ENCODE results near the gene RGMA.
"Not testable (repeated sequence)": the region's sequence is repeated elsewhere in the genome, so short reads cannot be mapped to it uniquely, and the experiment has no call there.

Gene RGMA

GRCh38 chr15:93048426-93048721 is 40.6 kb downstream of the RGMA start:
- no peak for DNase-seq (ENCODE audit: low read depth in 2 of 2)

DNA sequence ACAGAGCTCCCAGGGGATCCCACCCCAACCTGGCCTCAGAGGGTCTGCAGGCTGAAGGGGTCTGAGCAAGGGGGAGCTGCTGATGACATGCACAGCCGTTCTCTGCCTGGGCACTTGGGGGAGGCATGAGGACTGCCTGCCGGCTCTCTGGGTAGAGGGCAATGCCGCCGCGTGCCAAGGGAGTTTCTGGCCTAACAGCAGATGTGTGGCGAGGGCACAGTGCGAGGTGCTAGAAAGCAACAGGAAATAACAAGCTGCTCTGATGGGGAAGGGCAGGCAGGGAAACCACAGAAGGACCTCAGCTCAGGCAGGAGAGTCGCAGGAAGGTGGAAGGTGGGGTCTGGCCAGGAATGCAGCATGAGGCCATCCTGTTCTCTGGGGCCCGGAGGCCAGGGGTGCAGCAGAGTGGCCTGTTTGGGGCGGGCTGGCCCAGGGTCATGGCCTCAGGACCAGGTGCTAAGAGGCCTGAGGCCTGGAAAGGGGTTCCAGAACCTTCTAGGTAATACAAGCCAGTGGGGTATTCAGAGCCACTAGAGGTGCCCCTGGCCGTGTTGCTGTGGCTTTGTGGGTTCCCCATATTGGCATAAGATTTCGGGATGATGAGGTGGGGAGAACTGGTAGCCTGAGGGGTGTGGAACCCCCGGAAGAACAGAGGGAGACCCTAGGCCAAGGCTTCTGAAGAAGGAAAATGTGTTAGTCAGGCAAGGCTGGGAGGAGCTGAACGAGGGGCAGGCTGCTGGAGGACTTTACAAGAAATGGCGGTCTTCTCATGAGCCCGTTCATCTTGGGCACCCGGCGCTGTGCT is 41.2 kb downstream of the RGMA start:
- peak in 1 of 2 donors; percentile 23 for DNase-seq (ENCODE audit: low read depth in 2 of 2)

DNA sequence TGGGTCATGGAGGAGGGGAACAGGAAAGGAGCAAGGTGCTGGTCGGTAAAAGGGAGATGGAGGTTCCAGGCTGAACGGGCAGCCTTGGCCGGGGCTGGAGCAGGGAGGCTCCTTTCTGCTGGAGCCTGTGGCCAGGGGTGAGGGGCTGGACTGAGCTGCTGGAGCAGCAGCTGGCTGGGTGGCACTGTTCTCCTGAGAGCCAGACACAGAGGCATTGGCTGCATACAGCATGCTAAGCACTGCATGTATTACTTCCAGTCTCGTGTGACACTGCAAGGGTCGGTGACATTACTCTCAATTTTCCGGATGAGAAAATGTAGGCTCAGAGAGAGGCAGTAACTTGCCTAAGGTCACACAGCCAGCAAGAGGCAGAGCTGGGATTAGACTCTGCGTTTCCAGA is 42.3 kb downstream of the RGMA start:
- no peak for DNase-seq (ENCODE audit: low read depth in 2 of 2)

DNA sequence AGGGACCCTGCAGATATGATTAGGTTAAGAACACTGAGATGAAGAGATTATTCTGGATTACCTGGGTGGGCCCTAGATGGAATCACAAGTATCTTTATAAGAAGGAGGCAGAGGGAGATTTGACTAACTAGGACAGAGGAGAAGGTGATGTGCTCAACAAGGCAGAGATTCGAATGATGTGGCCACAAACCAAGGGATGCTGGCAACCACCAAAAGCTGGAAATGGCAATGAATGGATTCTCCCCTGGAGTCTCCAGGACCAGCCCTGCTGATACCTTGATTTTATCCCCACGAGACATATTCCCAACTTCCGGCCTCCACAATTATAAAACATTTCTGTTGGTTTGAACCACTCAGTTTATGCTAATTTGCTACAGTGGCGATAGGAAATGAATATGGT is 42.9 kb downstream of the RGMA start:
- no peak for DNase-seq (ENCODE audit: low read depth in 2 of 2)

DNA sequence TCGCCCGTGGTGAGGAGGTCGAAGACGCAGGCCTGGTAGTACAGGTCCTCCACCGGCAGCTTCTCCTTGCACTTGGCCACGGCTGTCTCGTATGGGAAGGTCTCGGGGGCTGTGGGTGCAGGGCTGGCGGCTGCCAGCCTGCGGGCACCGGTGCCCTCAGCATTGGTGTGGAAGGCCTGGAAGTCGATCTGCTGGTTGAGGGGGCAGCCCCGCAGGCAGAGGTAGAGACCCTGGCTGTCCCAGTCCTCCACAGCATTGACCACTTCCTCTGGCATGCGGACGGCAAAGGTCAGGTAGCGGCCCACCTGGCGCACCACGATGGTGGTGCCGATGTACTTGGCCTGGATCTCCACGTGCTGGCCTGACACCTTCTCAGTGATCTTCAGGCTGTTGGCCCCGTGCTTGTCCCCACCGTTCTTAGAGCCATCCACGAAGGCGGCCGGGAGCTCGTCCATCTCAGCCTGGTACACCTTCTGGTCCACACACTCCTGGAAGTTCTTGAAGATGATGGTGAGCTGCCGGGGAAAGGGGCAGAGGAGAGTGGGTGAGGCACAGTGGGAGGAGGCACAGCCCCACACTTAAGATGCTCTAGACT is 43.7 kb downstream of the RGMA start:
- DNase-seq (ENCODE audit: low read depth in 2 of 2): no peak

GRCh38 chr15:93044301-93045190 is 44.5 kb downstream of the RGMA start:
- DNase-seq (ENCODE audit: low read depth in 2 of 2): no peak

DNA sequence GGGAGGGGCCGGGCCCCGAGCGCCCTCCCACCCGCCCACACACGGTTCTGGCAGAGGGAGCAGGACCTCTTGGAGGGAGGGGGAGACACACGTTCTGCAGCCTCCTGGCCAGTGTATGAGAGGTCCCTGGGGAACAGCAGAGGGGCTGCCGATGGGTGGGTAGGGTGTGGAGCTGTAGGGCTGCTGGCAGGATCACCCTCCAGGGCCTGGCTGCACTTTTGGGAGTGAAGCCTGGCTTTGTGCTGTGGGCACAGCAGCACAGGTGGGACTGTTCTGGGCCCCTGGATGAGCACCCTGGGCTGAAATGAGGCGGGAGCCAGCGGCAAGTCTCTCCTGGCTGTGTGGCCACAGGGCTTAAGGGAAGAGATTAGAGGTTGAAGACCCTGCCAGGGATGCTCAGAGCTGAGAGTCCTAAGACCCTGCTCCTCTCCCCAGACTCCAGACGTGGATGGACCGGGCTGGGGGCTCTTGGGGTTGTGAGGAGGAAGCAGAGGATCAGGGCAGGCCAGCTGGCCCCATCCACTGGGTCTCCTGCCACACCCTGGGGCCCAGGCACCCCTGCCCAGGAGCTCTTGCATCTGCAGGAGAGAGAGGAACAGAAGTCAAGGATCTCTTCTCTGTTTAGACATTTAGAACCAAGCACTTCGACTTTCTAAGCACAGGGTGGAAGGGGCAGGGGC is 45.2 kb downstream of the RGMA start:
- no peak for DNase-seq (ENCODE audit: low read depth in 2 of 2)

DNA sequence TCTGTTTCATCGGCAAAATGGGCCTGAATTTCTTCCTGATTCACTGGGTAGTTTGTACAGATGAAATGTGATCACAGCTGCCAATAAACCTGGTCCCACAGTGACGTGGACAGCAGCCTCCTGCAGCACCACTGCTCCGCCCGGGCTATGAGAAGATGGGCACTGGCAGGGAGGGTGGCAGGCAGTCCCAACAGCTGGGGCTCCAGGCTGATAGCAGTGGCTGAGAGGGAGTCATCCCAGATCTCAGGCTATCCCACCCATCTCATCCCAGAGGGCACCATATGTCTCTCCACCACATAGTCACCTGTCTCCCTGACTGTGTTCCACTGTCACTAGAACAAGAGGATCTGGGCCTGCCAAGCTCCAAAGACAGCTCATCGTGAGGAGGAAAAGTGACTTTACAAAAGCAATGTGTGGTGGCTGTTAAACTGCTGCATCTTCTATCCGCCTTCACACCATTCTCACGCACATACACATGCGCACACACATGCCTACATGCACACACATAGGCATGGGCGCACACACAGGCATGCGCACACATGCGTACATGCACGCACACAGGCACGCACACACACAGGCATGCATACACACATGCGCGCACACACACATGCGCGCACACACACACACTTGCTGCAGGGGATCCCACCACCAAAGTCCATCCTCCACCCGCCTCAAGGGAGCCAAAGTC is 46.2 kb downstream of the RGMA start:
- DNase-seq (ENCODE audit: low read depth in 2 of 2): no peak

GRCh38 chr15:93042211-93042610 is 46.8 kb downstream of the RGMA start:
- DNase-seq (ENCODE audit: low read depth in 2 of 2): no peak

GRCh38 chr15:93041159-93041547 is 47.9 kb downstream of the RGMA start:
- no peak for DNase-seq (ENCODE audit: low read depth in 2 of 2)

DNA sequence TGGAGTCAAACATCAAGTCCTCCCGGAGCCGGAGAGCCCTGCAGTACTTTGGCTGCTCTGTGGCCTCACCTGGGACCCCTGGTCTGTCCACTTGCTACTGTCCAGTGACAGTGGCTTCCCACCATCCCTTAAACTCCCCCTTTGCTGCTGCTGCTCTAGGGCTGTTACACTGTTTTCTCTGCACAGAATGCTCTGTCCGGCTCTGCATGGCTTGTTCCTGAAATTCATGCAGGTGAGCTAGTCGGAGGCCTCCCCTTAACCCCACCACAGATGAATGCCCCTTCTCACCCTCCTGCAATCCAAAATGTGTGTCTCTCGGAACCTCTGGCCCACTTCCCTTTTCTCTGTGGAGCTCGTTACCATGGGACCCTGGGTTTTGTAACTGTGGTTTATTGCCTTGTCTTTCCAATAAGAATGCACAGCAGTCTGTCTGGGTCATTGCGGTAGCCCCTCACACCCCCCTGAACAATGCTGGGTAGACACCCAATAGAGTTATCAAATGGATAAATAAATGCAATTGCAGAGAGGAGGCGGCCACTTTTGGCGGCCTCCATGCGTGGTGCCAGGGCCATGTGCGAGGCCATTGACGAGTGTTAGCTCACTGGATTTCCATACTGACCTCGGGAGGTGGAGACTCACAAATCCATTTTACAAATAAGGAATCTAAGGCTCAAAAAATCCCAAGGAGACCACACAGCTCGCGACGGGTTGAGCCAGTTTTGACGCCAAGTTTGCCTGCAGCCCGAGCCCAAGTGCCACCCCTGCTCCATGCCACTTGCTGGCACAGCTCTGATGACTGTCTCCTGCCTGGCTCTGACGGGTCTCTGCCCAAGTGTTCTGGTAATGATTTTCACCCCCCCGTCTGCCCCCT is 48.5 kb downstream of the RGMA start:
- DNase-seq (ENCODE audit: low read depth in 2 of 2): no peak

GRCh38 chr15:93039562-93040287 is 49.3 kb downstream of the RGMA start:
- not testable (repeated sequence) for DNase-seq (ENCODE audit: low read depth in 2 of 2)

- DNase-seq (ENCODE audit: low read depth in 2 of 2): no peak
These were observed 50.9 kb downstream of the RGMA start for GRCh38 chr15:93037820-93038705.

DNA sequence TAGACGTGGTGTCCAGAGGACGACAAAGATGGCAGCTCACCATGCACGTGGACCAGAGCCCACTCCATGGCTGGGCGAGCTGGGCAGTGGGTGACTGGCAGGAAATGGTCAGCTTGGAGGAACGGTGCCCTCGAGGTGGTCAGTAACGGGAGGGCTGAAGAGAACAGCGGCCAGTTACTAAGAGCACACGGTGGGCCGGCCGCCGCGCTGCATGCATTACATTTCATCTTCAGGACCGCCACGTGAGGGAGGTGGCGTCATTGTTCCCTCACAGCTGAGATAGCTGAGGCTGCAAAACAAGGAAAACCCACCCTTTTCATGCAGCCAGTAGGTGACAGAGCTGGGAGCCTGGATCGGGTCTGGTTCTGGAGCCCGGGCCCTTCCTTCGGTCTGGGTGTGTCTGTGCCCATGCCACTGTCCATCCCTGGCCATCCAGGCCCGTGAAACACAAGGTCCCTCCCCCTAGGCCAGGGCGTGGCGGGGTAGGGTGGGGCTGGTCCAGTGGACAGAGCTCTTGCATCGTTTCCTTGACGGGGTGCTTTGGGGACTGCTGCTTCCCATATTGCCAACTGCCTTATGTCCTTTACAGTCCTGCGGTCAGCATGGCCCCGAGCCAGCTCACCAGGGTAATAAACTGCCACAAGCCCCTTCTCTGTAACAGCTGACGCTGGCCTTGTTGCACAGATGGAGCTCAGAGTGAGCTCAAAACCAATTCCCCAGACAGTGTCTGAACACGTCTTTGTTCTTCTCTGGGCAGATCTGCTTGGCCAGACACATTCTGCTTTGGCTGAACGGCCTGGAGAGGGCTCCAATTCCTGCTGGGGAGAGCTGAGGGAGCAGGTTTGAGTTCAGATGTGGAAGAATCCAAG is 51.8 kb downstream of the RGMA start:
- DNase-seq (ENCODE audit: low read depth in 2 of 2): no peak

DNA sequence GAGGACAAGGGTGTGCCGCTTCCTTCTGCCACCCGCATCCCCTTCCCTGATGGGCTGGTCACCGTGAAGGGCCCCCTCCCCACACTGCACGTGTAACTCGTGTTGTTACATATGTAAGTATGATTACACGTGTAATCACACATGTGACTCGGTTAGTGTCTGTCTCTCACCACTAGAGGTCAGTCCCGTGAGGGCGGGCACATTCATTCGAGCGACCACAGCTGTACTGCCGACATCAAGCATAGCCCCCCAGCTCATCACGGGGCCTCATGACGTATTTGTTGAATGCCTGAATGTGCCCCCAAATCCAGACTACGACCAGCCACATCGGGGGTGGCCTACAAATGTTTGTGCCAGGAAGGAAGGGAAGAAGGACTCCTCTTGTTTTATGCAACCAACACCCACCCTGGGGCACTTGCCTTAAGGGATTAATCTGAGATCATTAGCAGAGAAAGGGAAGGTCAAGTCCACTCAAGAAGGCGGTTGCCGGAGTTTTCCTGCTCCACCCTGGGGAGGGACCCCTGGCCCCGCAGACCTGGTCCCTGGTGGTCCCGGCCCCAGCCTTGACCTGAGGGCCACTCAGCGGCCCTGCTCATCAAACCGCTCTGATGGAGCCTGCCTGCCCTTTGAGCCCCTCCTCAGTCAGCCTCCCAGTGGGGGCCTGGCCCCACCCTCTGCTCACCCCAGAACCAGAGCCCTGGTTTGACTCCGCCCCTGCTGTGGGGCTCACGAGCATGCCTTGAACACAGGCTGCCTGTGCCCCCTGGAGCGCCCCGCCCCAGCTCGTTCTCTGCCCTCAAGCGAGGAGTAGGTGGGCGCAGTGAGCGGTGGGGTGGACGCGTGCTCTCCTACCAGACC is 52.8 kb downstream of the RGMA start:
- peak in 1 of 2 donors; percentile 12 for DNase-seq (ENCODE audit: low read depth in 2 of 2)

DNA sequence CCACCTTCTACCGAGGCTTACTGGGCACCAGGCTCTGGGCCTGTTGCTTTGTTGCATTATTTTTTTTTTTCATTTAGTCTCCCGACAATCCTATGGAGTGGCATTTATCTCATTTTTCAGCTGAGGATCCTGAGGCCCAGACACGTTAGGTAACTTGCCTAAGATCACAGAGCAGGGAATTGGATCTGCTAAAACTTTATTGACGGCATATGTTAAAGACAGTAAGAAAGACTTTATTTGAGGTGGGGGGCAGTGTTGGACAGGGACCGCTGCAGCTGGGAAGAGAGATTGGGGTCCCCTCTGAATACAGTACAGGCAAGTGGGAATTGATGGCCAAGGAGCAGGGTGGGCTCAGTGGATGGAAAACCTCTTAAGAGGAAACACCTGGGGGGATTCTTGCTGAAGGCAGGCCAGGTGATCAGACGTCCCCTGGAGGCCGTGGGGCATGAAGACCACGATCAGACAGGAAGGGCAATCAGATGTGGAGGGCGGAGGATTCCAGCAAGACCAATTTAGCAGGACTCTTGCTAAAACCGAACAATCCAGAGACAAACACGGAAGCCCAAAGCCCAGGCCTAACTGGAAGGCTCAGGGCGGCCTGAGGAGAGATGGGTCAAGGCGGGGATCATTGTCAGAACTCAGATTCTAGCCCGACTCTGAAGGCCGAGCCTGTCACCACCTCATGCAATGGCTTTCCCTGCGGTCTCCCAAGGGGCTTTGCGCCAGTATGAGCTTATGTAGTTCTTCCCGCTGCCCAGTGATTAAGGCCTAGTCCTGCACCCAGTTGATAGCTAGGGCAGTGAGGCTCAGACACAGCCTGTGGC is 53.7 kb downstream of the RGMA start:
- DNase-seq (ENCODE audit: low read depth in 2 of 2): no peak
